Measurements from ENCODE around the gene CAMKK1. TPM values are rescaled to one million over a fixed set of nuclear protein-coding genes. Genes with fewer than 3 reads are reported as not detected.

Gene CAMKK1
- total RNA-seq, 2 experiments from 2014 or later: 1.4 to 1.8 TPM

DNA sequence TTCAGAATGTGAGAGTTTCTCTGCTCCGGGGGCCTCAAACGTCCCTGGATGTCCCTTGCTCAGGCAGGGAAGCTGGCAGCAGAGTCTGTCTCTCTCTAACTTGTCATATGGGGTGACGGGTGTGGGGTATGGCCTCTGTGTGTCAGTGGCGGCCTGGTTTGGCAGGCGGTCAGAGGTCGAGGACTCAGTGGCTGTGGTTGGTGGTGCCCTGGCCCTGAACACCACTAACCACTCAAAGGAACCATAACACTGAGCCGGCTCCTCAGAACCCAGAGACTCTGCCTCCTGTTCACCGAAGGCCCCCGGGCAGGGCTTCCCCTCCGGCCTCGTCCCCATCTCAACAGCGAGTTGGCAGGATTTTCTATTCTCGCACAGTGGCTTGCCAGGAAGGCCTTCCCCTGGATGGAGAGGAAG lies 22.7 kb upstream of the CAMKK1 start:
- Mint-ChIP-seq H3K4me1 (peaks cover 51% of the 10 kb centered on the region), H3K4me3 (no peak overlapping the region), H3K27me3 (no peaks in the 10 kb centered on the region), H3K36me3 (ENCODE audit: low read depth) (no peaks in the 10 kb centered on the region), H3K27ac (peak overlapping the region; percentile 23), H3K9me3 (no peaks in the 10 kb centered on the region)
- POLR2A ChIA-PET: interaction anchor here (4.5 kb wide), 1 partner anchor 49 kb away, joined by 24 read pairs; the partner anchor contains the start of gene ATP2A3
- CTCF ChIA-PET: interaction anchor here (1.2 to 2.6 kb wide), 5 partner anchors 21 to 159 kb away, joined by 3 to 10 read pairs (median 3); no protein-coding TSS in a partner anchor
- DNase-seq: no peak

DNA sequence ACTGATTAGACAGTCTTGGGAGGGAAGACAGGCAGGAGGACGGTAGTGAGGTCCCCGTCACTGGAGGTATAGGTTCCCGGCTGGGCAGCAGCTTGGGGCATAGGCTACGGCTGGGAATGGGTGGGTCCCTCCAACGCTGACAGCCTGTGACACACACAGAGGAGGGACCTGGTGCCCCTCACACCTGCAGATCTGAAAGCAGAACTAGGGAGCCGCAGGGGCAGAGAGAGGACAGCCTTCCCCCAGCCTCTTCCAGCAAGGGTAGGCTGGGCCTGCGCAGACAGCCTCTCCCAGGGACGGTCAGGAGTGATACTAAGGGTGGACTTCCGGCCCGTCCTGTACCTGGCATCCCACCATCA lies 21.4 kb upstream of the CAMKK1 start:
- H3K27me3 Mint-ChIP-seq: no peaks in the 10 kb centered on the region
- H3K27ac Mint-ChIP-seq: no peak overlapping the region
- CTCF ChIA-PET: interaction anchor here (0.6 to 3.1 kb wide), 42 partner anchors 9 to 834 kb away, joined by 3 to 29 read pairs (median 4); partner anchors contain the start of genes ATP2A3 and NCBP3

DNA sequence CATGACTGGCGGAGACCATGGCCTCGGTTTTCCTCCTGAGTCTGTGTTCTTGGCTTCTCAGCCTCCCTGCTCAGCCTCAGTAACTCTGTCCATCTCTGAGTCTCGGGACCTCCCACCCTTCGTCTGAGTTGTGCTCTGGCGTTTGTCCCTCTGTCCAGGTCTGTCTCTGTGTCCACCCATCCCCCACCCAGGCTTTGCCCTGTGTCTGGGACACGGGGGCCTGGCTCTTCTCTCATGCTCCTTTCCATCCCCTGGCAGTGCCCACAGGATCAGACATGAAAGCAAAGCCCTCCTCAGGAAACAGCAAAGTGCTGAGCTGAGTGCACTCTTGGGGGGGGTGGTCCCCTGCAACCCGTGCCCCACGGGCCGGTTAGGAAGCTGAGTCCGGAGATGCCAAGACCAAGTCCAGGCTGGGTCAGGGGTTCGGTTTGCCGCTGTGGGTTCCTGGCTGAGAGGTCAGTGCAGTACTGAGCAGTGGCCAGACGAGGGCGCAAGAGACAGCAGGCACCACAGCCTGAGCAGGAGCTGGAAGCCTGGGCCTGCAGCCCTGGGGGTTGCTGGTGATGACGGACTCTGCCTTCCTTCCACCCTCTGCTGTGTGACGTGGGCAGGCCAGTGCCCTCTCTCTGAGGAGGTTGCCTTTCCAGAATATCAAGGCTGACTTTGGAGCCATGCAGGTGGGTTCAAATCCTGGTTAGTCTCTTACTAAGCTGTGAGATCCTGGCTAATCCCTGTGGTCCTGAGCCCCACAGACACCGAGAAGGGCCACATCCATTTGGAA lies 20.9 kb upstream of the CAMKK1 start:
- peak; percentile 86 for DNase-seq
- Mint-ChIP-seq H3K4me1 (peaks cover 55% of the 10 kb centered on the region), H3K27me3 (no peaks in the 10 kb centered on the region), H3K36me3 (ENCODE audit: low read depth) (no peaks in the 10 kb centered on the region), H3K9me3 (no peaks in the 10 kb centered on the region), H3K27ac (no peak overlapping the region), H3K4me3 (no peak overlapping the region)
- POLR2A ChIA-PET: interaction anchor here (1.4 to 4.5 kb wide), 4 partner anchors 9 to 92 kb away, joined by 3 to 24 read pairs (median 4); partner anchors contain the start of gene ATP2A3
- CTCF ChIA-PET: interaction anchor here (0.6 to 3.1 kb wide), 45 partner anchors 8 to 835 kb away, joined by 3 to 29 read pairs (median 4); partner anchors contain the start of genes ATP2A3 and NCBP3

More for the DNA sequence above, 21.4 kb upstream of the CAMKK1 start:
- Mint-ChIP-seq H3K9me3 (no peaks in the 10 kb centered on the region), H3K4me3 (no peak overlapping the region), H3K4me1 (peaks cover 55% of the 10 kb centered on the region), H3K36me3 (ENCODE audit: low read depth) (no peaks in the 10 kb centered on the region)
- no peak for DNase-seq
- POLR2A ChIA-PET: interaction anchor here (0.8 to 4.5 kb wide), 5 partner anchors 9 to 92 kb away, joined by 3 to 24 read pairs (median 4); partner anchors contain the start of gene ATP2A3

- no peaks in the 10 kb centered on the region for H3K9me3 Mint-ChIP-seq
- ChIA-PET CTCF (interaction anchor here (0.6 to 3.1 kb wide), 16 partner anchors 9 to 687 kb away, joined by 3 to 29 read pairs (median 8); partner anchors contain the start of gene ATP2A3), POLR2A (interaction anchor here (1.4 to 1.9 kb wide), 3 partner anchors 10 to 93 kb away, joined by 3 to 4 read pairs (median 4); no protein-coding TSS in a partner anchor)
- H3K4me1 Mint-ChIP-seq: peaks cover 52% of the 10 kb centered on the region
- no peak for DNase-seq
- no peaks in the 10 kb centered on the region for H3K27me3 Mint-ChIP-seq
- no peak overlapping the region for H3K4me3 Mint-ChIP-seq
- H3K27ac Mint-ChIP-seq: no peak overlapping the region
- H3K36me3 Mint-ChIP-seq (ENCODE audit: low read depth): no peaks in the 10 kb centered on the region
These were observed 20.0 kb upstream of the CAMKK1 start for GRCh38 chr17:3912827-3913226.

DNA sequence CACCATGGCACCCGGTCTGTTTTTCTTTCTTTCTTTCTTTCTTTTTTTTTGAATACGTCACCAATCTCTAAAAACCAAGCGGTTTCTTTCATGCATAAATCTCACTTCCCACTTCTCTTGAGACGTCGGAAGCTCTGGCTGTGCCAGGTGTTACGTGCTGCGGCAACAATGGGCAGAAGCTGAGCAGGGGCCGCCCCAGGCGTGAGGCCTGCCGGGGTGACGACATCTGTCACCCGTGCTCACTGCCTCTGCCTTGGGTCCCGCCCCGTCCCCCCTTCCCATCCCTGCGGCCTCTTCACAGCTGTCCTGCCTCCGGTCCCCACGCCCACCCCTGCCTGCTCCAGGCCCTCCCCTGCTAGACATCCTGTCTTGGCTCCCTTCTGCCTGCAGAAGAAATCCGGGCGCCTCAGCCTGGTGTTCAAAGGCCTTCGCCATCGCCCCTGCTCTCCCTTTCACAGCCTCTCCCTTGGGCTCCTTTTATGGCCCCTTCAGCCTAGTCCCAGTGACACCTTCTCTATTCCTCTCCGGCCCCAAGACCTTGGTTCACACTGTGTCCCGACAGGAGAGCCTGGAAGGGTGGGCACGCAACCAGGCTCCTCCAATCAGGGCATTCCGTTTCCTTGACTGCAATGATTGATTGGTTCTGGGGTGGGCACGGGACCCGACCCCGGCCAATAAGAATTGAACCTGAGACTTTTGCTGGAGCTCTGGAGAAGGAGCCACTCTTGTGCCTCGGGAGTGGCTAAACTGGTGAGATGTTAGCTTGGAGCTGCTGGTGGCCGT lies 18.6 kb upstream of the CAMKK1 start:
- Mint-ChIP-seq H3K27ac (peak overlapping the region; percentile 70), H3K4me1 (peaks cover 41% of the 10 kb centered on the region), H3K27me3 (no peaks in the 10 kb centered on the region), H3K4me3 (no peak overlapping the region), H3K36me3 (ENCODE audit: low read depth) (no peaks in the 10 kb centered on the region), H3K9me3 (no peaks in the 10 kb centered on the region)
- ChIA-PET CTCF (interaction anchor here (0.6 to 3.1 kb wide), 8 partner anchors 49 to 174 kb away, joined by 3 to 19 read pairs (median 4); partner anchors contain the start of gene NCBP3), POLR2A (no interaction called here)
- peak; percentile 70 for DNase-seq

DNA sequence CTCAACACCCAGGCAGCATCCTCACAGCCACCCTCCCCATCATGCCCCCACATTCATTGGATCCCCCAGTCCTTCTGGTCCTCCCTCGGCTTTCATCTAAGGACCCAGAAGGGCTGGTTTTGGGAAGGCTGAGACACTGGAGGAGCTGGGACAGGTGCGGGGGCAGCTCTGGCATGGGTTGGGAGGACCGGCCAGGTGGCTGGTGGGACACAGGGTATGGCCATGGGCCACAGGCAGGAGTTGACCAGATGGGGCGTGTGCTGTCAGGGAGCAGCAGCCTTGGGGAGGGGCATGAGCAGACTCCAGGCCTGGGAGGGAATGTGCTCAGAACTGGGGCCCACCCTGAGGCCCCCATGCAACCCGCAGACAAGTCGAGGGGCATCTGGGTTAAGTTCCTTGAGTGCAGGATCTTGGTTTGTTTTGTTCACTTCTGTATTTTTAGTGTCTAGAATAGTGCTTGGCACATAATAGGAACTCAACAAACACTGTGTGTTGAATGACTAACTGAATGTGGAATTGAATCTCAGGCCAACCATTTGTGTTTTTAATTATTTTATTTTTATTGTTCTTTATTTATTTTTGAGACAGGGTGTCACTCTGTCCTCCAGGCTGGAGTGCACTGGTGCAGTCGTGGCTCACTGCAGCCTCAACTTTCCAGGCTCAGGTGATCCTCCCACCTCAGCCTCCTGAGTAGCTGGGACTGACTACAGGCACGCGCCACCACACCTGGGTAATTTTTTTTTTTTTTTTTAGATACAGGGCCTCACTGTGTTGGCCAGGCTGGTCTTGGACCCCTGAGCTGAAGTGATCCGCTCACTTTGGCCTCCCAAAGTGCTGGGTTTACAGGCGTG lies 17.8 kb upstream of the CAMKK1 start:
- ChIA-PET CTCF (interaction anchor here (0.7 to 1.8 kb wide), 3 partner anchors 64 to 94 kb away, joined by 3 to 4 read pairs (median 4); partner anchors contain the start of gene NCBP3), POLR2A (no interaction called here)
- Mint-ChIP-seq H3K4me1 (peaks cover 33% of the 10 kb centered on the region), H3K36me3 (ENCODE audit: low read depth) (no peaks in the 10 kb centered on the region), H3K9me3 (no peaks in the 10 kb centered on the region), H3K4me3 (no peak overlapping the region), H3K27me3 (no peaks in the 10 kb centered on the region), H3K27ac (peak overlapping the region; percentile 70)
- DNase-seq: no peak

DNA sequence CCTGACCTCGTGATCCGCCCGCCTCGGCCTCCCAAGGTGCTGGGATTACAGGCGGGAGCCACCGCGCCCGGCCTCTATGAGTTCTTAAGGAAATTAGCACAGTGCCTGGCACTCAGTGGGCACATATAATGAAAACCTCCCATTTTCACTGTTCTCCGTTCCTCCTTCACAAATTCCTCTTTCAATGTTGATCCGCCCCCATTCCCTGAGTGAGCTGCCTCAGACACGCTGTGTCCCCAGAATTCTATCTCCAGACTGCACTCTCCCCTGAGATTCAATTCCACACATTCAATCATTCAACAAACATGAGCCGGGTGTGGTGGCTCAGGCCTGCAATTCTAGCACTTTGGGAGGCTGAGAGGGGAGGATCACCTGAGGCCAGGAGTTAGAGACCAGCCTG lies 16.4 kb upstream of the CAMKK1 start:
- Mint-ChIP-seq H3K4me3 (no peak overlapping the region), H3K27ac (no peak overlapping the region), H3K4me1 (peaks cover 23% of the 10 kb centered on the region), H3K36me3 (ENCODE audit: low read depth) (no peaks in the 10 kb centered on the region), H3K9me3 (no peaks in the 10 kb centered on the region), H3K27me3 (no peaks in the 10 kb centered on the region)
- ChIA-PET POLR2A (no interaction called here), CTCF (no interaction called here)
- no peak for DNase-seq

- CTCF ChIA-PET: interaction anchor here (0.6 to 0.8 kb wide), 2 partner anchors 64 to 216 kb away, joined by 3 to 5 read pairs; no protein-coding TSS in a partner anchor
- Mint-ChIP-seq H3K27me3 (no peaks in the 10 kb centered on the region), H3K9me3 (no peaks in the 10 kb centered on the region), H3K27ac (no peak overlapping the region), H3K36me3 (ENCODE audit: low read depth) (no peaks in the 10 kb centered on the region), H3K4me3 (no peak overlapping the region), H3K4me1 (peaks cover 15% of the 10 kb centered on the region)
- DNase-seq: no peak
- POLR2A ChIA-PET: no interaction called here
These were observed 14.8 kb upstream of the CAMKK1 start for GRCh38 chr17:3907483-3908216.

DNA sequence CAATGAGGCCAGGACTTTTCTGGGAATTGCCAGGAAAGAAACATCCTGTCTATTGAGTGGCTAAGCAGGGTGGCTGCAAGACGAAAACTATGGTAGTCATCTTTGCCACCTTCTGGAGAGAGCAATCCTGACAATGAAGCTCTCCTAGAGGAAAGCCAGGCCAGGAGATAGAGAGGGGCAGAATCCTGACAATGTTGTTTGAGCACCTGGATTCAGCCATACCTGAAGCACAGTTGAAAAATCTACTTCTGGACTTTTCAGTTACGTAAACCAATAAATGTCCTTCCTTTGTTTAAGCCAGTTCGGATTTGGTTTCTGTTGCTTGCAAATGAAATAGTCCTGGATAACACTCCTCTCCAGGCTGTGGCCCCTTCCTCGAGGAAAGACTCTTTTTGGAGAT lies 14.0 kb upstream of the CAMKK1 start:
- H3K27me3 Mint-ChIP-seq: no peaks in the 10 kb centered on the region
- no peak overlapping the region for H3K4me3 Mint-ChIP-seq
- POLR2A ChIA-PET: no interaction called here
- H3K4me1 Mint-ChIP-seq: peaks cover 13% of the 10 kb centered on the region
- H3K27ac Mint-ChIP-seq: no peak overlapping the region
- no peak for DNase-seq
- CTCF ChIA-PET: interaction anchor here (0.6 to 0.8 kb wide), 2 partner anchors 63 to 215 kb away, joined by 3 to 5 read pairs; no protein-coding TSS in a partner anchor
- H3K36me3 Mint-ChIP-seq (ENCODE audit: low read depth): no peaks in the 10 kb centered on the region
- H3K9me3 Mint-ChIP-seq: no peaks in the 10 kb centered on the region

- Mint-ChIP-seq H3K4me1 (no peaks in the 10 kb centered on the region), H3K9me3 (no peaks in the 10 kb centered on the region), H3K36me3 (ENCODE audit: low read depth) (no peaks in the 10 kb centered on the region), H3K27me3 (no peaks in the 10 kb centered on the region), H3K27ac (no peak overlapping the region), H3K4me3 (no peak overlapping the region)
- DNase-seq: no peak
- ChIA-PET POLR2A (interaction anchor here (1.1 kb wide), 1 partner anchor 60 kb away, joined by 3 read pairs; the partner anchor contains the start of gene ATP2A3), CTCF (interaction anchor here (0.7 to 1.4 kb wide), 2 partner anchors 9 to 1895 kb away, joined by 3 to 4 read pairs; no protein-coding TSS in a partner anchor)
These were observed 12.2 kb upstream of the CAMKK1 start for GRCh38 chr17:3905017-3905520.

DNA sequence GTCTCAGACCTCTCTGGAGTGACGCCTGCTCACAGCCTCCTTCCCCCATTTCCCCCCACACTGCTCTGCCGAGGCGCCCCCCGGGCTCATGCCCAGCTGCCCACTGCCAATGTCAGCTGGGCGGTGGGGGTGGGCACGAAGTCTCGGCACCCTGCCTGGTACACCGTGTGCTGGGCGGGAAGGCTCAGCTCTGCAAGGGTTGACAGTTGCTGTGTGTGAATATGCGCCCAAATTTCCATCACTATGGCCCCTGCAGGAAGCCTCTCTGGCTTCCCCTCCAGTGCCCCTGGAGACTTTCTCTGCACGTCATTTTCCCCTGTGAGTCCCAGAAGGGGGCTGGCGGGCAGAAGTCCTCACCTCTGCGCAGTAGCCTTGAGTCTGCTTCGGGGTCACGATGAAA lies 11.6 kb upstream of the CAMKK1 start:
- ChIA-PET POLR2A (interaction anchor here (1.1 kb wide), 1 partner anchor 60 kb away, joined by 3 read pairs; the partner anchor contains the start of gene ATP2A3), CTCF (interaction anchor here (1.4 kb wide), 2 partner anchors 9 kb away, joined by 3 to 7 read pairs; no protein-coding TSS in a partner anchor)
- H3K27me3 Mint-ChIP-seq: no peaks in the 10 kb centered on the region
- H3K4me1 Mint-ChIP-seq: no peaks in the 10 kb centered on the region
- no peaks in the 10 kb centered on the region for H3K9me3 Mint-ChIP-seq
- DNase-seq: no peak
- H3K27ac Mint-ChIP-seq: no peak overlapping the region
- no peak overlapping the region for H3K4me3 Mint-ChIP-seq
- H3K36me3 Mint-ChIP-seq (ENCODE audit: low read depth): no peaks in the 10 kb centered on the region

Data from activated CD4-positive, alpha-beta memory T cell treated with anti-CD3 and anti-CD28 coated beads, Interleukin-2, amount 10 ng/mL, durations not matched to agents 7 days and 5 days (primary cell).